ENCODE measurements around the gene CHCHD10. TPM values are rescaled to one million over a fixed set of nuclear protein-coding genes. Genes with fewer than 3 reads are reported as not detected.

The CHCHD10 gene
- total RNA-seq, 4 donors from 2014 or later, result 26.7 to 46.4 (median 32.2) TPM

DNA sequence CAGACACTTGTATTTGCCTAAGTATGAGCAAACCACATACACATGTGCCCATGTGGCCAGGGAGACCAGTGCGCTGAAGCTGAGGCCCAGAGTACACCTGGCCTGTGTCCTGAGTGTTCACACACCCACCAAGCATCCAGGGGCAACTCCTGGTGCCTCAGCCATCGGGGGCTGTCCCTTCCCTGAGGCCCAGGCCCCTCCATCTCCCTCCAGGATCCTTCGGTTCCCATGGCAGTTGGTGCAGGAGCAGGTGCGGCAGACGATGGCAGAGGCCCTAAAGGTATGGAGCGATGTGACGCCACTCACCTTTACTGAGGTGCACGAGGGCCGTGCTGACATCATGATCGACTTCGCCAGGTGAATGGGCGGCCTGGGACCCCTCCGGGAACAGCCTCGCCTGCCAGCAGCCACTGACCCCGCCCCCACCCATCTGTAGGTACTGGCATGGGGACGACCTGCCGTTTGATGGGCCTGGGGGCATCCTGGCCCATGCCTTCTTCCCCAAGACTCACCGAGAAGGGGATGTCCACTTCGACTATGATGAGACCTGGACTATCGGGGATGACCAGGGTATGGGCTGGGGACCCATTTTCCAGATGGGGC, 12.5 kb upstream of the CHCHD10 start:
- no peak overlapping the region for H3K4me3 ChIP-seq
- DNase-seq (ENCODE audit: low spot score in 2 of 2), result no peak
- no peaks in the 10 kb centered on the region for H3K27me3 ChIP-seq
- no peaks in the 10 kb centered on the region for H3K9me3 ChIP-seq
- H3K36me3 ChIP-seq, result no peaks in the 10 kb centered on the region
- WGBS, result 84% methylated on average over 11 of the region's 20 CpGs
- H3K27ac ChIP-seq, result no peak overlapping the region
- H3K4me1 ChIP-seq, result peaks cover 17% of the 10 kb centered on the region
- TF ChIP-seq POLR2A (IDR thresholded peaks at IDR 0.05) (no peak), POLR2AphosphoS5 (IDR thresholded peaks at IDR 0.05) (no peak), EP300 (IDR thresholded peaks at IDR 0.05) (no peak)
- TF ChIP-seq, protein P1, sequence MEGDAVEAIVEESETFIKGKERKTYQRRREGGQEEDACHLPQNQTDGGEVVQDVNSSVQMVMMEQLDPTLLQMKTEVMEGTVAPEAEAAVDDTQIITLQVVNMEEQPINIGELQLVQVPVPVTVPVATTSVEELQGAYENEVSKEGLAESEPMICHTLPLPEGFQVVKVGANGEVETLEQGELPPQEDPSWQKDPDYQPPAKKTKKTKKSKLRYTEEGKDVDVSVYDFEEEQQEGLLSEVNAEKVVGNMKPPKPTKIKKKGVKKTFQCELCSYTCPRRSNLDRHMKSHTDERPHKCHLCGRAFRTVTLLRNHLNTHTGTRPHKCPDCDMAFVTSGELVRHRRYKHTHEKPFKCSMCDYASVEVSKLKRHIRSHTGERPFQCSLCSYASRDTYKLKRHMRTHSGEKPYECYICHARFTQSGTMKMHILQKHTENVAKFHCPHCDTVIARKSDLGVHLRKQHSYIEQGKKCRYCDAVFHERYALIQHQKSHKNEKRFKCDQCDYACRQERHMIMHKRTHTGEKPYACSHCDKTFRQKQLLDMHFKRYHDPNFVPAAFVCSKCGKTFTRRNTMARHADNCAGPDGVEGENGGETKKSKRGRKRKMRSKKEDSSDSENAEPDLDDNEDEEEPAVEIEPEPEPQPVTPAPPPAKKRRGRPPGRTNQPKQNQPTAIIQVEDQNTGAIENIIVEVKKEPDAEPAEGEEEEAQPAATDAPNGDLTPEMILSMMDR (IDR thresholded peaks at IDR 0.05), result no peak

DNA sequence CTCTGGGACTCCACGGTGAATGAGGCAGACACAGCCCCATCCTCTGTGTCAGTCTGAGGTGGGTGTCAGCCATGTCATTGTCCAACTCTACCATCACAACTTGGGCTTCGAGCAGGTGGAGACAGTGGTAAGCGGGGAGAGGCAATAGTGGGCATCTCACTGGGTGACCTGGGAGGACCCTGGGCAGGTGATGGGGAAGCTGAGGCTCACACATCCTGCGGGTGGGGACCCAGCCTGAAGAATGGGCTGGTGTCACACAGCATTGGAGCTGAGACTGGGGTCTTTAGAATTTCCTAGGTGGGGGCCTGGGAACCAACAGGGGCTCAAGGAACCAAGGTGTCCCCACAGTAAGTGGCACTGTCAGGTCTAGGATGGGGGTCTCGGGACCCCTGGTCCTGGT, 12.0 kb upstream of the CHCHD10 start:
- Histone ChIP-seq H3K4me3 (no peak overlapping the region), H3K27me3 (no peaks in the 10 kb centered on the region), H3K27ac (no peak overlapping the region), H3K9me3 (no peaks in the 10 kb centered on the region), H3K36me3 (no peaks in the 10 kb centered on the region), H3K4me1 (peaks cover 22% of the 10 kb centered on the region)
- no peak for DNase-seq (ENCODE audit: low spot score in 2 of 2)
- 100% methylated on average over 5 of the region's 5 CpGs for WGBS
- TF ChIP-seq POLR2A (IDR thresholded peaks at IDR 0.05), result no peak
- TF ChIP-seq POLR2AphosphoS5 (IDR thresholded peaks at IDR 0.05), result no peak
- TF ChIP-seq, protein P1 (IDR thresholded peaks at IDR 0.05), result no peak
- TF ChIP-seq EP300 (IDR thresholded peaks at IDR 0.05), result no peak

DNA sequence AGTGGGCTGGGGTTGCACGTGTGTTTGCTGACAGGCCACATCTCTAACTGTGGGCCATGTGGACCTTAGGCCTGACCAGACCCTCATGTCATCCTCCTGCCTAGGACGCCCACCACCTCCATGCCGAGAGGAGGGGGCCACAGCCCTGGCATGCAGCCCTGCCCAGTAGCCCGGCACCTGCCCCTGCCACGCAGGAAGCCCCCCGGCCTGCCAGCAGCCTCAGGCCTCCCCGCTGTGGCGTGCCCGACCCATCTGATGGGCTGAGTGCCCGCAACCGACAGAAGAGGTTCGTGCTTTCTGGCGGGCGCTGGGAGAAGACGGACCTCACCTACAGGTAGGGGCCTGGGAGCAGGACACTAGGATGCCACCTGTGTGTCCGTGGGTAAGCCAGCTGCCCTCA, 11.3 kb upstream of the CHCHD10 start:
- TF ChIP-seq POLR2A (IDR thresholded peaks at IDR 0.05) (no peak), EP300 (IDR thresholded peaks at IDR 0.05) (no peak), POLR2AphosphoS5 (IDR thresholded peaks at IDR 0.05) (no peak)
- TF ChIP-seq, protein P1 (IDR thresholded peaks at IDR 0.05), result no peak
- Histone ChIP-seq H3K4me3 (no peak overlapping the region), H3K4me1 (peaks cover 29% of the 10 kb centered on the region), H3K27ac (no peak overlapping the region), H3K36me3 (no peaks in the 10 kb centered on the region), H3K27me3 (no peaks in the 10 kb centered on the region), H3K9me3 (no peaks in the 10 kb centered on the region)
- 80% methylated on average over 1 of the region's 16 CpGs for WGBS
- no peak for DNase-seq (ENCODE audit: low spot score in 2 of 2)

DNA sequence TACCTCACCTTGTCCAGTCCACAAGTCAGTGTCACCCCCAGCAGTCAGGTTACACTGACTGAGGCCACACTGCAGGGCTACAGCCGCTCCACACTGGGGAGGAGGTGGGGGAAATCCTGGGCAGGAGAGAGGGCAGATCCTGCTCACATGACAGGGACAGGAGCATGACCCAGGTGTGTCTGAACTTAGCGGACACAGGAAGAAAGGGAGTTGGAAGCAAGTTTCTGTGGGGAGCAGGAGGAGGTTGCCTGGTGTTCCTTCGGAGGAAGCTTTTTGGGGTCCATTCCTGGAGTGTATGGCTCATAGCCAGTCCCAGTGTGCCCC, 10.8 kb upstream of the CHCHD10 start:
- Histone ChIP-seq H3K27ac (no peak overlapping the region), H3K4me3 (no peak overlapping the region), H3K27me3 (no peaks in the 10 kb centered on the region), H3K36me3 (no peaks in the 10 kb centered on the region), H3K9me3 (no peaks in the 10 kb centered on the region), H3K4me1 (peaks cover 33% of the 10 kb centered on the region)
- WGBS, result 53% methylated on average over 3 of the region's 3 CpGs
- TF ChIP-seq POLR2A (IDR thresholded peaks at IDR 0.05) (no peak), POLR2AphosphoS5 (IDR thresholded peaks at IDR 0.05) (no peak), EP300 (IDR thresholded peaks at IDR 0.05) (no peak)
- TF ChIP-seq, protein P1 (IDR thresholded peaks at IDR 0.05), result no peak
- no peak for DNase-seq (ENCODE audit: low spot score in 2 of 2)

DNA sequence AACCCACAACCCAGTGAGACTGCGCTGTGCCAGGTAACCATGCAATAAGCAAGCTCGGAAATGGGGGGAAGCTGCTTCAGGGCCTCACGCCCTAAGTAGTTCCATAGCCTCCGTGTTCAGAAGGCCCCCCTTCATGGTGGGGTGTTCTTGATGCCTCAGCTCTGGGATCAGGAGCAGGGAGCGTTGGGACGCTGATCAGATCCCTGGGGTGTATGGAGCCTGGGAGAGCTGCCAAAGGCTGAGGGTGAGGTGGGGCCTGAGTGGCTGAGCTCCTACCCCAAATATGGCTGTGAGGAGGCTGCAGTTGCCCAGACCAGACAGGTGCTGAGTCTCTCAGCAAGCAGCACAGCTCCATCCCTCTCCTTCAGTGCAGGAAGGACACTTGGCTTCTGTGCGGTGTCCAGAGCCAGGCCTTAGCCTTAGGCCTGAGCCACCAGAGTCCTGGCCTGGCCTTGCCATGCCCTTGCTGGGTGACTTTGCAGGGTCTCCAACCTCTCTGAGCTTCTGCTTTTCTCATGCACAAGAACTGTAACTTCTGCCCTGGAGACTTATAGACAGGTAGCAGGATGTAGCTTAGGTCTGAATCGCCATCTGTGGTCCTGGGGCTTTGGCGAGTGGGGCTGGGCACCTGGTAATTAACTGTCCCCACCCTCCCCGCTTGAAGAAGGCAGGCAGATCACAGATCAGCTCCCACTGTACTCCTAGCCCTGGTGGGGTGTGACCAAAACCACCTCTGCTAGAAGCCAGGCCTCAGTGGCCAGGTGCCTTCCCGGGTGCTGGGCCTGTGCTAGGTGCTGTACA, 10.2 kb upstream of the CHCHD10 start:
- no peak overlapping the region for H3K4me3 ChIP-seq
- H3K4me1 ChIP-seq, result peaks cover 38% of the 10 kb centered on the region
- no peaks in the 10 kb centered on the region for H3K36me3 ChIP-seq
- DNase-seq (ENCODE audit: low spot score in 2 of 2), result no peak
- 81% methylated on average over 6 of the region's 11 CpGs for WGBS
- no peaks in the 10 kb centered on the region for H3K9me3 ChIP-seq
- no peak for TF ChIP-seq POLR2AphosphoS5 (IDR thresholded peaks at IDR 0.05)
- no peak for TF ChIP-seq EP300 (IDR thresholded peaks at IDR 0.05)
- TF ChIP-seq, protein P1 (IDR thresholded peaks at IDR 0.05), result no peak
- no peak for TF ChIP-seq POLR2A (IDR thresholded peaks at IDR 0.05)
- no peaks in the 10 kb centered on the region for H3K27me3 ChIP-seq
- H3K27ac ChIP-seq, result no peak overlapping the region
